AG04450 (cell line): ENCODE measurements around the gene CDA. TPM values are rescaled to one million over a fixed set of nuclear protein-coding genes. Genes with fewer than 3 reads are reported as not detected.

ENCODE experiments used
- CTCF ChIA-PET: fragments of 300-600, 350-600 bp; formaldehyde crosslinking; extraction: SDS; loops from one replicate; lab custom pipeline; 2022; ENCODE audit warnings: antibody characterized with exemption, inconsistent platforms; lab: Charles Lee
- POLR2A ChIA-PET: fragments of 350-600 bp; formaldehyde crosslinking; extraction: SDS; loops from one replicate; lab custom pipeline; 2021; ENCODE audit warnings: antibody characterized with exemption, inconsistent platforms; lab: Yijun Ruan, JAX
- DNase-seq: peaks from one replicate; pipeline ENCODE4 v3.0.0-alpha.2; 2011; ENCODE audit warnings: low read depth, low spot score
- H3K27ac ChIP-seq: one replicate; pipeline ENCODE4 v1.5.1; 2012; ENCODE audit warnings: low read depth, low read length, control low read depth
- H3K27me3 ChIP-seq: one replicate; pipeline ENCODE4 v1.6.0; 2012; ENCODE audit warnings: low read length; ENCODE audit not compliant: control insufficient read depth, insufficient read depth
- H3K4me3 ChIP-seq: 2 replicates; pipeline ENCODE4 v1.5.1; 2011; ENCODE audit warnings: mild to moderate bottlenecking, low read depth, low read length, control low read depth
- H3K9me3 ChIP-seq: 2 replicates; pipeline ENCODE4 v1.5.1; 2012; ENCODE audit warnings: low read length; ENCODE audit not compliant: control insufficient read depth, insufficient read depth
- CTCF ChIP-seq: IDR thresholded peaks from 2 replicates; pipeline ENCODE4 v1.5.1; 2011; ENCODE audit warnings: low read depth, low read length, control low read depth, inconsistent platforms
- polyA plus RNA-seq: library from polyadenylated mRNA; depleted of rRNA; stranded (reverse); fragments of >200 nt; gene quantifications from 2 replicates; pipeline ENCODE4 v1.2.3, GENCODE V29; 2011

CDA gene
- polyA plus RNA-seq, 1 experiment = 2.8 TPM

- DNase-seq = no peak
- TF ChIP-seq CTCF = no peak
- CTCF ChIA-PET = no interaction called here
- POLR2A ChIA-PET = no interaction called here
- no peak overlapping the region for H3K4me3 ChIP-seq
- no peak overlapping the region for H3K27ac ChIP-seq
- H3K27me3 ChIP-seq = no peaks in the 10 kb centered on the region
- H3K9me3 ChIP-seq = no peaks in the 10 kb centered on the region
Measured at GRCh38 chr1:20611652-20612051, 22.8 kb downstream of the CDA start.

GRCh38 chr1:20612221-20612746 is 23.4 kb downstream of the CDA start:
- DNase-seq = no peak
- no peak overlapping the region for H3K27ac ChIP-seq
- ChIA-PET POLR2A (interaction anchor here (0.7 to 2.5 kb wide), 3 partner anchors 22 to 140 kb away, joined by 5 to 13 read pairs (median 5); partner anchors contain the start of gene CDA), CTCF (interaction anchor here (2.5 kb wide), 1 partner anchor 20 kb away, joined by 13 read pairs; no protein-coding TSS in a partner anchor)
- no peak overlapping the region for H3K4me3 ChIP-seq
- H3K27me3 ChIP-seq = no peaks in the 10 kb centered on the region
- no peaks in the 10 kb centered on the region for H3K9me3 ChIP-seq
- no peak for TF ChIP-seq CTCF

GRCh38 chr1:20614131-20614579 is 25.3 kb downstream of the CDA start:
- H3K9me3 ChIP-seq = no peaks in the 10 kb centered on the region
- H3K27ac ChIP-seq = peak overlapping the region; percentile 83
- no peak overlapping the region for H3K4me3 ChIP-seq
- CTCF ChIA-PET = interaction anchor here (1.4 to 2.5 kb wide), 2 partner anchors 18 to 39 kb away, joined by 8 to 13 read pairs; no protein-coding TSS in a partner anchor
- POLR2A ChIA-PET = interaction anchor here (2.5 kb wide), 1 partner anchor 24 kb away, joined by 13 read pairs; the partner anchor contains the start of gene CDA
- no peaks in the 10 kb centered on the region for H3K27me3 ChIP-seq
- DNase-seq = no peak
- TF ChIP-seq CTCF = no peak

GRCh38 chr1:20615946-20616846 is 27.3 kb downstream of the CDA start:
- CTCF ChIA-PET = interaction anchor here (0.9 to 3.6 kb wide), 2 partner anchors 17 to 19 kb away, joined by 3 to 22 read pairs; partner anchors contain the start of gene PINK1
- H3K9me3 ChIP-seq = no peaks in the 10 kb centered on the region
- peak overlapping the region; percentile 47 for H3K27ac ChIP-seq
- TF ChIP-seq CTCF = no peak
- POLR2A ChIA-PET = interaction anchor here (0.5 to 0.8 kb wide), 2 partner anchors 20 to 28 kb away, joined by 3 to 4 read pairs; no protein-coding TSS in a partner anchor
- 0 out of 2 replicates have a peak overlapping the region, but pooled peaks have one; percentile 13 for H3K4me3 ChIP-seq
- DNase-seq = no peak
- H3K27me3 ChIP-seq = no peaks in the 10 kb centered on the region
